Lower leg skin (tissue), 4 donors: ENCODE results near the gene GALNT4. TPM values are rescaled to one million over a fixed set of nuclear protein-coding genes. Genes with fewer than 3 reads are reported as not detected.

Source experiments
- DNase-seq, 2 donors: peaks; one replicate each; pipeline ENCODE4 v3.0.0-alpha.2; 2019; ENCODE audit warnings: low spot score in 2 of 2
- H3K4me3 ChIP-seq: fragments of 200-600 bp; sonication (generic); 2 replicates; pipeline ENCODE4 v1.5.1; 2017; ENCODE audit warnings: mild to moderate bottlenecking, low read depth; ENCODE audit not compliant: poor library complexity, severe bottlenecking
- POLR2A ChIP-seq, 2 donors: fragments of 450-650 bp; IDR thresholded peaks; one replicate each; pipeline ENCODE4 v1.6.1; 2016 to 2017; ENCODE audit warnings: antibody characterized with exemption in 2 of 2, mild to moderate bottlenecking in 1 of 2, moderate library complexity in 1 of 2
- WGBS, 2 donors: methylation state at CpG; one replicate each; pipeline ENCODE4 v1.1.5; 2018; 5-methylcytosine and 5-hydroxymethylcytosine counted together
- intact Hi-C: fragments of 100-400 bp; cut with DNase I; formaldehyde crosslinking; loops from one replicate; pipeline ENCODE4 v1.15.0; 2023; ENCODE audit warnings: low total_unique reads
- total RNA-seq, 4 donors: library from RNA; depleted of rRNA; stranded (reverse); fragments of >200 nt; gene quantifications; one replicate each; pipeline ENCODE4 v1.1.0, GENCODE V29; 2016
- TF ChIP-seq, protein P1 (sequence below), 3 donors: fragments of 450-650 bp; IDR thresholded peaks; one replicate each; pipeline ENCODE4 v1.5.1; 2016; ENCODE audit warnings: antibody characterized with exemption in 3 of 3, mild to moderate bottlenecking in 3 of 3, moderate library complexity in 2 of 3

GALNT4 gene
- total RNA-seq, 4 donors from 2014 or later = 1.4 to 5.5 (median 2.4) TPM

DNA sequence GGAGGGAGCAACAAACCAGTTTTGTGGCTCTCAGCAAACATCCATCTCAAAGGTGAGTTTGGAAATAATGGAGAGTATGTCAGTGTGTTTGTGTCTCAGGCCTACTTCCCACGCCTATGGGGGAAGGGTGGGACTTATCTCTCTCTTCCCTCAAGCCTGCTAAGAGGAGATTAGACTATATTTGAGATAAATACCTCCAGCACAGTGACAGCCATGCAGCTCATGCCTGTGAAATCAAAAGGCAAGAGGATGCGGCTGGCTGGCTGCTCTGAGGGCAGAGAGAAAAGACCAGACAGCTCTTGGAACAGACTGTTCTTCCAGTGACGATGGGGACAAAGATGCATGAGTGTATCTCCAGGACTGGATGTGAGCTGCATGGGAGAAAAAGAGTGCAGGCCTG, 16.0 kb upstream of the GALNT4 start:
- WGBS, 2 donors = 91 to 95% methylated on average over 3 of the region's 3 CpGs
- DNase-seq = no peak
- no peak overlapping the region for H3K4me3 ChIP-seq
- intact Hi-C loops = no loop called here
- TF ChIP-seq, protein P1, sequence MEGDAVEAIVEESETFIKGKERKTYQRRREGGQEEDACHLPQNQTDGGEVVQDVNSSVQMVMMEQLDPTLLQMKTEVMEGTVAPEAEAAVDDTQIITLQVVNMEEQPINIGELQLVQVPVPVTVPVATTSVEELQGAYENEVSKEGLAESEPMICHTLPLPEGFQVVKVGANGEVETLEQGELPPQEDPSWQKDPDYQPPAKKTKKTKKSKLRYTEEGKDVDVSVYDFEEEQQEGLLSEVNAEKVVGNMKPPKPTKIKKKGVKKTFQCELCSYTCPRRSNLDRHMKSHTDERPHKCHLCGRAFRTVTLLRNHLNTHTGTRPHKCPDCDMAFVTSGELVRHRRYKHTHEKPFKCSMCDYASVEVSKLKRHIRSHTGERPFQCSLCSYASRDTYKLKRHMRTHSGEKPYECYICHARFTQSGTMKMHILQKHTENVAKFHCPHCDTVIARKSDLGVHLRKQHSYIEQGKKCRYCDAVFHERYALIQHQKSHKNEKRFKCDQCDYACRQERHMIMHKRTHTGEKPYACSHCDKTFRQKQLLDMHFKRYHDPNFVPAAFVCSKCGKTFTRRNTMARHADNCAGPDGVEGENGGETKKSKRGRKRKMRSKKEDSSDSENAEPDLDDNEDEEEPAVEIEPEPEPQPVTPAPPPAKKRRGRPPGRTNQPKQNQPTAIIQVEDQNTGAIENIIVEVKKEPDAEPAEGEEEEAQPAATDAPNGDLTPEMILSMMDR (IDR thresholded peaks at IDR 0.05) = no peak
- no peak for TF ChIP-seq POLR2A (IDR thresholded peaks at IDR 0.05)

DNA sequence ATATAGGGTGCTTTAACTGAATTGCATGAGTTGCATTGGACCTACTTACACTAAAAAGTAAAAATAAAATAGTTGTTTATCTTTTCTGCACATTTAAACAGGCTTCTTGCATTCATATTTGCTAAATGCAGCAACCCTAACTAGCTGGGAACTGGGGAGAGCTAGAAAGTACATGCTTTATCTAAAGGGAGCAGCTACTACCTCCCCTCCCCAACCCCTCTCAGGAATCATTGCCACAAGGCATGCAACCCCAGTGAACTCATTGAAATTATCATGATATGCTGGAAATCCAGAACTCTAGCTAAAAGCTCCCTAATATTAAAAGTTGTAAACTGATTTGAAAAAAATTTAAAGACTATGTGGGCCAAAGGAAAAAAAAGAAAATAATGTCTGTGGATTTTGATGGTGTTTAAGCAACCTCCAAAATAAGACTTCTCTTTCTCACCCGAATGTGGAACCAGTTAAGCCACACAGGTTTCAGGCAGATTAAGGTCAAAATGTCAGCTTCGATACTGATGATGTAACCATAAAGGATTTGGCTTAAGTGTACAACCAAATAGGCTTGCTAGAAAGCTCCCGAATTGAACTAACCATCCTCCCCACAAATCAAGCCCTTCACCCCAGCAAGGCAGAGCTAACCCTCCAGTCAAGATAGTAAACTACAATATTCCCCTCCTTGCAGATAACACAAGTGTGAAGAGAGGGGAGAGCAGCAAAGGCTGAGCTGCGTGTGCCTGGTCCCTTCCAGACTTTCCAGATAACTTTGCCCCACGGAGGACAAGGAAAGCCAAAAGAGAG, 15.0 kb upstream of the GALNT4 start:
- no peak overlapping the region for H3K4me3 ChIP-seq
- TF ChIP-seq, protein P1 (IDR thresholded peaks at IDR 0.05) = no peak
- TF ChIP-seq POLR2A (IDR thresholded peaks at IDR 0.05) = no peak
- no peak for DNase-seq
- intact Hi-C loops = no loop called here
- WGBS, 2 donors = 70 to 76% methylated on average over 5 of the region's 5 CpGs

DNA sequence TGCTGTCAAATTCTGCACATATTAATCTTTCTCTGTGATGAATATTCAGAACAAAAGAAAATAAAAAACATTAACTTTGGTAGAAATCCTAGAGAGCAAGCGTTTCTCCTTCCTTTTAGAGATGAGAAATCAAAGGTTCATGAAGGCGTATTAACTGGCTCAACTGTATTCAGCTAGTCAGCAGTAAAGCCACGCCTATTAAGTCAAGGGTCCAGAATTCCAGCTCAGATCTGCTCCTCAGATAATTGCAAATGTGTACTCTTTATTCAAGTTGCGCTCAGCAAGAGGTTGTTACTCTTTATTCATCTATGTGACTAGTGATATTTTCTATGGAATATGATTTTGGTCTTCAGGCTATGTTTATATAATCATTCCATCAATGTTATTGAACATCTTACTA, 14.3 kb upstream of the GALNT4 start:
- intact Hi-C loops = no loop called here
- no peak for DNase-seq
- WGBS, 2 donors = 91 to 97% methylated on average over 4 of the region's 4 CpGs

DNA sequence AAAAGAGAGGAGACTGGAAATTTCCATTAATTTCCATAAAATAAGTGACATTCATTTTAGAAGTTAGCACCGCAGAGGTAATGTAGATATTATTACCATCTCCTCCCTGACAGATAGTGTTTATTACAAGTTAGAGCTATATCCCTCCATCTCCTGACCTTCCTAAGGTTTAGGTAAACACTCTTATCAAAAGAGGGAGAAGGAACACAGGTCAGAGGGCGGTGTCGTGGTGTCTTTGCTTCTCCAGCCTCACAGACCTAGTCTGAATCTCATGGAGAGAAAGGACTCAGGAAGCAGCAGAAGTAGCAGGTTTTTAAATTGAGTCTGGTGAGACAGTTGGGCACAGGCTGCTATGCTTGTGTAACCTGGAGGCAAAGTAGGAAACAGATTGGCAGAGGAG, 12.8 kb upstream of the GALNT4 start:
- intact Hi-C loops = no loop called here
- no peak for DNase-seq
- TF ChIP-seq, protein P1 (IDR thresholded peaks at IDR 0.05) = no peak
- TF ChIP-seq POLR2A (IDR thresholded peaks at IDR 0.05) = no peak
- H3K4me3 ChIP-seq = no peak overlapping the region
- WGBS, 2 donors = 93 to 96% methylated on average over 3 of the region's 3 CpGs

More for the DNA sequence above, 14.3 kb upstream of the GALNT4 start:
- H3K4me3 ChIP-seq = no peak overlapping the region
- TF ChIP-seq, protein P1 (IDR thresholded peaks at IDR 0.05) = no peak
- TF ChIP-seq POLR2A (IDR thresholded peaks at IDR 0.05) = no peak

DNA sequence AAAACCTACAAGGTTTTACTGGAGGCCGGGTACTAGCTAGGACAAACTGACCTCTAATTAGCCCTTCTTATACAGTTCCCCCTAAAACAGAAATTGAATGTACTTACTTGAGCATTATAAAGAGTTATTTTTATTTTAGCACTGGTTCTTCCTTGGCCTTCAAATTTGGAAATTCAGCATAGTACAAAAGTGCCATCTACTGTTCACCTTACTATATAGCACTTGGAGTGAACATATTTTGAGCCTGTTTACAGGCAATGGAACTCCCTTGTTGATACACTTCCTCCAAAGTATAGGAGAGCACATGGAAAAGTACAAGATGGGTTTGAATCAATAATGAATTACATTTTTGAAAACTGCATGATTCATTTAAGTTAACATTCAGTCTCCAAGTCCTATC, 5.1 kb upstream of the GALNT4 start:
- intact Hi-C loops = loop anchor here (10.0 kb wide), 2 partner anchors 485 to 515 kb away; no protein-coding TSS in a partner anchor
- TF ChIP-seq, protein P1 (IDR thresholded peaks at IDR 0.05) = peak in 1 of 3 donors; percentile 33
- TF ChIP-seq POLR2A (IDR thresholded peaks at IDR 0.05) = no peak
- no peak for DNase-seq
- no peak overlapping the region for H3K4me3 ChIP-seq
- 39 to 59% methylated on average over 1 of the region's 1 CpG for WGBS, 2 donors
